Natural killer cell (primary cell): ENCODE results near the gene TFB1M. TPM values are rescaled to one million over a fixed set of nuclear protein-coding genes. Genes with fewer than 3 reads are reported as not detected.
A peak's percentile ranks its signal among the peaks of the same experiment; 100 is the strongest.

ENCODE experiments used
- ATAC-seq, 3 donors: fragments of 150-1000 bp in 2 of 3; fragments of 200-7000 bp in 1 of 3; cut with Tn5 transposase; 1 replicate in 1 of 3; 2 replicates in 2 of 3; pipeline ENCODE4 v1.10.0; 2021; ENCODE audit warnings: mild to moderate bottlenecking in 2 of 3, moderate library complexity in 2 of 3
- DNase-seq, 2 donors: peaks; one replicate each; pipeline versions ENCODE4 v3.0.0 to v3.0.0-alpha.2; 2013 to 2021; ENCODE audit warnings: mixed read lengths in 1 of 2
- H3K27ac ChIP-seq: one replicate; pipeline ENCODE4 v1.5.1; 2013; ENCODE audit warnings: mild to moderate bottlenecking, low read length
- H3K27me3 ChIP-seq: one replicate; pipeline ENCODE4 v1.6.1; 2013; ENCODE audit warnings: low read length; ENCODE audit not compliant: control insufficient read depth, insufficient read depth
- H3K36me3 ChIP-seq: one replicate; pipeline ENCODE4 v1.6.1; 2013; ENCODE audit warnings: low read length; ENCODE audit not compliant: control insufficient read depth, insufficient read depth
- H3K4me1 ChIP-seq: one replicate; pipeline ENCODE4 v1.6.1; 2013; ENCODE audit warnings: low read length; ENCODE audit not compliant: control insufficient read depth, insufficient read depth
- H3K4me3 ChIP-seq: one replicate; pipeline ENCODE4 v1.5.1; 2013; ENCODE audit warnings: low read length
- H3K9me3 ChIP-seq: one replicate; pipeline ENCODE4 v1.6.1; 2013; ENCODE audit warnings: low read length; ENCODE audit not compliant: control insufficient read depth, insufficient read depth
- H3K27ac Mint-ChIP-seq, 2 donors: one replicate each; pipeline ENCODE4 v1.8.0; 2022; ENCODE audit warnings: mild to moderate bottlenecking in 2 of 2, mixed read lengths in 2 of 2, moderate library complexity in 1 of 2
- H3K27me3 Mint-ChIP-seq, 2 donors: one replicate each; pipeline ENCODE4 v1.8.0; 2022; ENCODE audit warnings: low read depth in 2 of 2, mixed read lengths in 2 of 2
- H3K36me3 Mint-ChIP-seq: one replicate; pipeline ENCODE4 v1.8.0; 2022; ENCODE audit warnings: mixed read lengths
- H3K4me1 Mint-ChIP-seq, 2 donors: one replicate each; pipeline ENCODE4 v1.8.0; 2022; ENCODE audit warnings: mixed read lengths in 2 of 2
- H3K4me3 Mint-ChIP-seq: one replicate; pipeline ENCODE4 v1.8.0; 2022; ENCODE audit warnings: mild to moderate bottlenecking, moderate library complexity, mixed read lengths
- H3K9me3 Mint-ChIP-seq, 2 donors: one replicate each; pipeline ENCODE4 v1.8.0; 2022; ENCODE audit warnings: mixed read lengths in 2 of 2
- CTCF ChIP-seq: fragments of 200-600 bp; IDR thresholded peaks from one replicate; pipeline ENCODE4 v1.8.0; 2022; ENCODE audit warnings: antibody characterized with exemption
- WGBS: methylation state at CpG from one replicate; pipeline ENCODE4 v1.1.7; 2013; ENCODE audit warnings: missing lambda C conversion rate; ENCODE audit not compliant: insufficient coverage; 5-methylcytosine and 5-hydroxymethylcytosine counted together
- intact Hi-C: fragments of 100-400 bp; cut with micrococcal nuclease; formaldehyde crosslinking; loops from one replicate; pipeline ENCODE4 v1.14.2; 2022
- total RNA-seq, 4 donors: library from RNA; stranded (reverse); fragments of 120-200 nt in 1 of 4; gene quantifications; one replicate each; pipeline versions ENCODE4 v1.2.3 to v1.2.4, GENCODE V29; 2013 to 2022

Gene TFB1M
- total RNA-seq, 3 donors from 2014 or later (not counting 1 experiment from before 2014, with no cell fraction given): 14.1 to 20.1 (median 17.1) TPM

- Histone ChIP-seq H3K4me3 (no peak within 1 kb of the TSS), H3K4me1 (no peaks in the 10 kb centered on the region), H3K36me3 (peaks cover 30% of the 10 kb centered on the region), H3K9me3 (no peaks in the 10 kb centered on the region), H3K27ac (no peak within 1 kb of the TSS), H3K27me3 (no peaks in the 10 kb centered on the region)
- Mint-ChIP-seq H3K27me3 (no peaks in the 10 kb centered on the region), H3K4me3 (no peak within 1 kb of the TSS), H3K4me1 (peaks cover 16 to 20% of the 10 kb centered on the region in 2 donors), H3K9me3 (no peaks in the 10 kb centered on the region), H3K27ac (no peak within 1 kb of the TSS), H3K36me3 (no peaks in the 10 kb centered on the region)
- WGBS: 99% methylated on average over 9 of the region's 10 CpGs
- ATAC-seq (no peak), DNase-seq (no peak)
- intact Hi-C loops: no loop called here
- no peak for TF ChIP-seq CTCF
Measured at GRCh38 chr6:155263373-155264063, 50.8 kb downstream of the TFB1M start, which contains the start of gene CLDN20. Gene CLDN20, plus strand, starts transcription at chr6:155264013. Its CDS starts 11,707 bp downstream, at chr6:155275720.

- H3K36me3 ChIP-seq: peaks cover 35% of the 10 kb centered on the region
- peak overlapping the region in 1 of 2 donors; percentile 34 for H3K27ac Mint-ChIP-seq
Measured at GRCh38 chr6:155262655-155263054, 51.6 kb downstream of the TFB1M start.

GRCh38 chr6:155261111-155261900 lies 53.0 kb downstream of the TFB1M start:
- H3K4me3 ChIP-seq: no peak overlapping the region
- DNase-seq (no peak), ATAC-seq (no peak)
- 95% methylated on average over 6 of the region's 11 CpGs for WGBS
- no peaks in the 10 kb centered on the region for H3K27me3 Mint-ChIP-seq
- no peaks in the 10 kb centered on the region for H3K9me3 ChIP-seq
- no peak for TF ChIP-seq CTCF
- no peak overlapping the region for H3K27ac ChIP-seq
- H3K27me3 ChIP-seq: no peaks in the 10 kb centered on the region
- no peaks in the 10 kb centered on the region for H3K36me3 Mint-ChIP-seq
- intact Hi-C loops: no loop called here
- H3K27ac Mint-ChIP-seq: peak overlapping the region in 1 of 2 donors; percentile 34
- no peaks in the 10 kb centered on the region for H3K4me1 ChIP-seq
- no peaks in the 10 kb centered on the region for H3K9me3 Mint-ChIP-seq
- H3K4me1 Mint-ChIP-seq: peaks cover 10 to 14% of the 10 kb centered on the region in 2 donors
- peaks cover 43% of the 10 kb centered on the region for H3K36me3 ChIP-seq
- H3K4me3 Mint-ChIP-seq: no peak overlapping the region

More at GRCh38 chr6:155262655-155263054, 51.6 kb downstream of the TFB1M start:
- no peak overlapping the region for H3K4me3 Mint-ChIP-seq
- H3K4me1 Mint-ChIP-seq: peaks cover 10 to 14% of the 10 kb centered on the region in 2 donors
- ATAC-seq: no peak
- 100% methylated on average over 1 of the region's 4 CpGs for WGBS
- no peaks in the 10 kb centered on the region for H3K27me3 ChIP-seq
- no peak for TF ChIP-seq CTCF
- no peaks in the 10 kb centered on the region for H3K4me1 ChIP-seq
- DNase-seq: no peak
- H3K9me3 Mint-ChIP-seq: no peaks in the 10 kb centered on the region
- no peaks in the 10 kb centered on the region for H3K9me3 ChIP-seq
- no peaks in the 10 kb centered on the region for H3K36me3 Mint-ChIP-seq
- intact Hi-C loops: no loop called here
- no peaks in the 10 kb centered on the region for H3K27me3 Mint-ChIP-seq
- H3K4me3 ChIP-seq: no peak overlapping the region
- no peak overlapping the region for H3K27ac ChIP-seq
